CD4-positive, alpha-beta T cell (primary cell): Measurements from ENCODE around the gene CD79B. TPM values are rescaled to one million over a fixed set of nuclear protein-coding genes. Genes with fewer than 3 reads are reported as not detected.

Experiments
- ATAC-seq: fragments of 200-7000 bp; cut with Tn5 transposase; one replicate; pipeline ENCODE4 v1.10.0; 2022; ENCODE audit warnings: mild to moderate bottlenecking; ENCODE audit not compliant: poor library complexity
- CTCF ChIA-PET: fragments of 350-600 bp; sonication (Branson Sonifier 250); formaldehyde crosslinking; loops from one replicate; lab custom pipeline; 2021; ENCODE audit warnings: antibody characterized with exemption, inconsistent platforms; lab: Charles Lee
- POLR2A ChIA-PET: fragments of 350-600 bp; sonication (Branson Sonifier 250); formaldehyde crosslinking; loops from one replicate; lab custom pipeline; 2021; ENCODE audit warnings: antibody characterized with exemption, inconsistent platforms; lab: Charles Lee
- DNase-seq, 14 experiments: peaks; one replicate each; pipeline ENCODE4 v3.0.0-alpha.2; 2013 to 2020; ENCODE audit warnings: mixed read lengths in 2 of 14
- H3K27ac ChIP-seq, 2 donors: one replicate each; pipeline versions ENCODE4 v1.5.1 to v1.7.0; 2013; ENCODE audit warnings: low read length in 2 of 2, low read depth in 1 of 2, mild to moderate bottlenecking in 1 of 2
- H3K27me3 ChIP-seq, 2 experiments: 1 replicate in 1 of 2; 2 replicates in 1 of 2; pipeline versions ENCODE4 v1.6.1 to v1.7.0; 2013; ENCODE audit warnings: low read length in 2 of 2, control low read depth in 1 of 2, mild to moderate bottlenecking in 1 of 2, moderate library complexity in 1 of 2; ENCODE audit not compliant: insufficient read depth in 2 of 2, control insufficient read depth in 1 of 2
- H3K36me3 ChIP-seq: one replicate; pipeline ENCODE4 v1.6.1; 2013; ENCODE audit warnings: low read length, control low read depth; ENCODE audit not compliant: insufficient read depth
- H3K4me1 ChIP-seq: one replicate; pipeline ENCODE4 v1.6.1; 2013; ENCODE audit warnings: low read length, control low read depth; ENCODE audit not compliant: insufficient read depth
- H3K4me3 ChIP-seq: one replicate; pipeline ENCODE4 v1.5.1; 2013; ENCODE audit warnings: mild to moderate bottlenecking, low read length, moderate library complexity
- H3K9me3 ChIP-seq, 2 experiments: 1 replicate in 1 of 2; 2 replicates in 1 of 2; pipeline versions ENCODE4 v1.6.1 to v1.7.0; 2013; ENCODE audit warnings: low read length in 2 of 2, mild to moderate bottlenecking in 2 of 2, control low read depth in 1 of 2, moderate library complexity in 1 of 2; ENCODE audit not compliant: control insufficient read depth in 1 of 2, insufficient read depth in 1 of 2
- H3K27ac Mint-ChIP-seq: one replicate; pipeline ENCODE4 v1.8.0; 2020; ENCODE audit warnings: mixed read lengths
- H3K27me3 Mint-ChIP-seq: one replicate; pipeline ENCODE4 v1.8.0; 2021; ENCODE audit warnings: mixed read lengths
- H3K36me3 Mint-ChIP-seq: one replicate; pipeline ENCODE4 v1.8.0; 2021; ENCODE audit warnings: low read depth, mixed read lengths
- H3K4me1 Mint-ChIP-seq: one replicate; pipeline ENCODE4 v1.8.0; 2021; ENCODE audit warnings: low read depth, mixed read lengths
- H3K4me3 Mint-ChIP-seq: one replicate; pipeline ENCODE4 v1.8.0; 2020; ENCODE audit warnings: mild to moderate bottlenecking, mixed read lengths
- H3K9me3 Mint-ChIP-seq: one replicate; pipeline ENCODE4 v1.8.0; 2020; ENCODE audit warnings: mixed read lengths
- intact Hi-C, 2 experiments: fragments of 100-400 bp; cut with DNase I in 1 of 2; cut with micrococcal nuclease in 1 of 2; formaldehyde crosslinking; loops; one replicate each; pipeline versions ENCODE4 v1.15.1 to v1.9.0; 2023 to 2025; cut with DNase I, micrococcal nuclease
- total RNA-seq, 174 experiments: library from RNA in 2 of 174; stranded (reverse) in 2 of 174; gene quantifications; one replicate each; pipeline ENCODE4 v1.2.3 and lab custom pipeline; 2021 to 2026
- TF ChIP-seq, protein P1 (sequence below): fragments of 200-600 bp; IDR thresholded peaks from one replicate; pipeline ENCODE4 v1.8.0; 2022; ENCODE audit warnings: antibody characterized with exemption, mild to moderate bottlenecking

CD79B gene
- total RNA-seq, 2 experiments from 2014 or later = 5.3 to 5.5 TPM

DNA sequence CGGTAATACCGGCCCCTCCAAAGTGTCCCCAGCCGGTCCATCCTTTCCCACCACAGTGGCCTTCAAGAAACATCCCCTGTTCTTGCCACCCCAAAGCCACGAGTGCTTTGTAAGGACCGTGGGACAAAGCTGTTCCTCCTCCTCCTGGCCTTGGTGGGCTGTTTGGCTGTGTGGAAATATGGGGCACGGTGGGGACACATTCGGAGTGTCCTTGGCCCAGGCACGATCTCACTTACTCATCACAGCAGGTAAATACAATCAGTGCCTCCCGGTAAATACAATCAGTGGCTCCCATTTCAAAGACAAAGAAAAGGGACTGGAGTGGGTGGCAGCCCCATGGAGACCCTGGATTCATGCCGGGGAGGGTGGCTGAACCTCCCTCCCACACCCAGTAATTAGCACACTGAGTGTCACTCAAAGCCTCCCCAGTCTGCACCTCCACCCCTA lies 30.2 kb upstream of the CD79B start:
- no peak overlapping the region for H3K27ac Mint-ChIP-seq

DNA sequence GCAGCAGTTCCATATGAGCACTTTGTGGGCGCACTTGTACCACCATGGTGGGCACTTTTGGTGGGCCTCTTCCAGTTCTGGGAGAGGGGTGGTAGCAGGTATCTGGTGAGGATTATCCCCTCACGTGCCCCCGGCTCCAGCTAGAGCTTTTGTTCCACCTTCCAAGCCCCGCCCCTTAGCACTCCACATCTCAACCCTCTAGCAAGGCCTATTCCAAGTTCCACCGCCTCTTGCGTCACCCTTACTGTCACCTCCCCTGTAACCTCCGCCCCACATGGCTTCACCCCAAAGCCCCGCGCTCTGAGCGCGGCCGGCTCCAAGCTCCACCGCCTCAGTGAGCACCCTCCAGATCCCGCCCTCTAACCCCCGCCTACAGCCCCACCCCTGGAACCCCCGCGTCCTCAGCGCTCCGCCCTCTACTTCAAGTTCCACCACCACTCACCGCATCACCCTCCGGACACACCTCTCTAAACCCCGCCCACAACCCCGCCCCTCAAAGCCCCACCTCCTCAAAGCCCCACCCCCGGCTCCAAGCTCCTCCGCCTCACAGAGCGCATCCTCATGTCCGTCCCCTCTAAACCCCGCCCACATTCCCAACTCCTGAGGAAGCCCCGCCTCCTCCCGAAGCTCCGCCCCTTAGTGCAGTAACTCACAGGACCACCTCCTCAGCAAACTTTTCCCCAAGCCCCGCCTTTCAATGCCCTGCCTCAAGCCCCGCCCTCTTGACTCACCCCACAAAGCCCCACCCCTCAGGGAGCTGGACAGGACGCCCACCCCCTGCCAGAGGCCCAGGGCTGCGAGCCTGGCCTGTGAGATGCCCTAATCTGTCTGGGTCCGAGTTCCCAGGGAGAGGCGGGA lies 29.5 kb upstream of the CD79B start:
- H3K27me3 ChIP-seq = no peaks in the 10 kb centered on the region
- Mint-ChIP-seq H3K27ac (no peak overlapping the region), H3K27me3 (no peaks in the 10 kb centered on the region), H3K4me3 (no peak overlapping the region), H3K36me3 (no peaks in the 10 kb centered on the region), H3K9me3 (no peaks in the 10 kb centered on the region), H3K4me1 (peaks cover 2% of the 10 kb centered on the region)
- H3K36me3 ChIP-seq = no peaks in the 10 kb centered on the region
- H3K9me3 ChIP-seq = no peaks in the 10 kb centered on the region
- ChIA-PET CTCF (interaction anchor here (1.1 to 1.2 kb wide), 2 partner anchors 15 to 67 kb away, joined by 3 to 5 read pairs; no protein-coding TSS in a partner anchor), POLR2A (interaction anchor here (1.0 kb wide), 1 partner anchor 59 kb away, joined by 5 read pairs; the partner anchor contains the start of gene ICAM2)
- TF ChIP-seq, protein P1, sequence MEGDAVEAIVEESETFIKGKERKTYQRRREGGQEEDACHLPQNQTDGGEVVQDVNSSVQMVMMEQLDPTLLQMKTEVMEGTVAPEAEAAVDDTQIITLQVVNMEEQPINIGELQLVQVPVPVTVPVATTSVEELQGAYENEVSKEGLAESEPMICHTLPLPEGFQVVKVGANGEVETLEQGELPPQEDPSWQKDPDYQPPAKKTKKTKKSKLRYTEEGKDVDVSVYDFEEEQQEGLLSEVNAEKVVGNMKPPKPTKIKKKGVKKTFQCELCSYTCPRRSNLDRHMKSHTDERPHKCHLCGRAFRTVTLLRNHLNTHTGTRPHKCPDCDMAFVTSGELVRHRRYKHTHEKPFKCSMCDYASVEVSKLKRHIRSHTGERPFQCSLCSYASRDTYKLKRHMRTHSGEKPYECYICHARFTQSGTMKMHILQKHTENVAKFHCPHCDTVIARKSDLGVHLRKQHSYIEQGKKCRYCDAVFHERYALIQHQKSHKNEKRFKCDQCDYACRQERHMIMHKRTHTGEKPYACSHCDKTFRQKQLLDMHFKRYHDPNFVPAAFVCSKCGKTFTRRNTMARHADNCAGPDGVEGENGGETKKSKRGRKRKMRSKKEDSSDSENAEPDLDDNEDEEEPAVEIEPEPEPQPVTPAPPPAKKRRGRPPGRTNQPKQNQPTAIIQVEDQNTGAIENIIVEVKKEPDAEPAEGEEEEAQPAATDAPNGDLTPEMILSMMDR = no peak
- peaks cover 10% of the 10 kb centered on the region for H3K4me1 ChIP-seq
- peak; percentile 76 for ATAC-seq
- H3K4me3 ChIP-seq = no peak overlapping the region
- H3K27ac ChIP-seq = no peak overlapping the region
- DNase-seq = peak in 7 of 14 experiments; percentile 16 to 68 (median 36)
- intact Hi-C loops = loop anchor here in 1 of 2 experiments (2.0 kb wide), 1 partner anchor 17 kb away; no protein-coding TSS in a partner anchor

More for the DNA sequence above, 30.2 kb upstream of the CD79B start:
- H3K27me3 Mint-ChIP-seq = no peaks in the 10 kb centered on the region
- POLR2A ChIA-PET = no interaction called here
- H3K36me3 ChIP-seq = no peaks in the 10 kb centered on the region
- intact Hi-C loops = no loop called here
- no peak overlapping the region for H3K27ac ChIP-seq
- CTCF ChIA-PET = interaction anchor here (1.1 kb wide), 1 partner anchor 67 kb away, joined by 3 read pairs; no protein-coding TSS in a partner anchor
- no peaks in the 10 kb centered on the region for H3K36me3 Mint-ChIP-seq
- TF ChIP-seq, protein P1 = no peak
- no peak for DNase-seq
- no peaks in the 10 kb centered on the region for H3K27me3 ChIP-seq
- ATAC-seq = no peak
- peaks cover 15% of the 10 kb centered on the region for H3K4me1 ChIP-seq
- H3K4me3 Mint-ChIP-seq = no peak overlapping the region
- no peak overlapping the region for H3K4me3 ChIP-seq
- H3K9me3 ChIP-seq = no peaks in the 10 kb centered on the region
- H3K9me3 Mint-ChIP-seq = no peaks in the 10 kb centered on the region
- peaks cover 8% of the 10 kb centered on the region for H3K4me1 Mint-ChIP-seq

DNA sequence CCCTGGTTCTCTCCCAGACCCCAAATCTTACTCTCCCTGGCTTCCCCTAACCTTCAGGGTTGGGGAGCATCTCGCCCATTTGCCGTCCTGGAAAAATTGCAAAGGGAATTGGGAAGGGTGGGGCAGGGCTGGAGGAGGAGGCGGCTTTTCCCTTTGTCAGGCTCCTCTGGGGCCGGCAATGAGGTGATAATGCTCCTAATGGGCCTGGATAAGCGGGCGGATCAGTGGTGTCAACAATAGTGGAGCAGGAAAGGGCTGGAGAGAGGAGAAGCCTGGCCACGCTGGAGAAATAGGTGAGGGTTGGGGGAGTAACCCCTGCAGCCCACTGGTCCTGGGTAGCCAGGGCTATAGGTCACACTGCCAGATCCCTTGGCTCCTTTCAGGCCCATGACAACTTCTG lies 28.3 kb upstream of the CD79B start:
- H3K4me3 ChIP-seq = no peak overlapping the region
- no peaks in the 10 kb centered on the region for H3K36me3 ChIP-seq
- Mint-ChIP-seq H3K27me3 (no peaks in the 10 kb centered on the region), H3K27ac (no peak overlapping the region), H3K4me3 (no peak overlapping the region), H3K36me3 (no peaks in the 10 kb centered on the region), H3K4me1 (peaks cover 12% of the 10 kb centered on the region), H3K9me3 (no peaks in the 10 kb centered on the region)
- no peaks in the 10 kb centered on the region for H3K27me3 ChIP-seq
- ATAC-seq (no peak), DNase-seq (no peak)
- peaks cover 5% of the 10 kb centered on the region for H3K4me1 ChIP-seq
- no peaks in the 10 kb centered on the region for H3K9me3 ChIP-seq
- TF ChIP-seq, protein P1 = no peak
- intact Hi-C loops = loop anchor here in 1 of 2 experiments (2.0 kb wide), 1 partner anchor 18 kb away; no protein-coding TSS in a partner anchor
- ChIA-PET CTCF (no interaction called here), POLR2A (no interaction called here)
- no peak overlapping the region for H3K27ac ChIP-seq
